TTC549 (cell line): ENCODE results near the gene SPHK1.

Experiments used
- FAIRE-seq: peaks from 2 replicates; lab custom pipeline; 2012; peaks lifted over from hg19 to GRCh38; lab: Jason Lieb, UNC

SPHK1 gene

DNA sequence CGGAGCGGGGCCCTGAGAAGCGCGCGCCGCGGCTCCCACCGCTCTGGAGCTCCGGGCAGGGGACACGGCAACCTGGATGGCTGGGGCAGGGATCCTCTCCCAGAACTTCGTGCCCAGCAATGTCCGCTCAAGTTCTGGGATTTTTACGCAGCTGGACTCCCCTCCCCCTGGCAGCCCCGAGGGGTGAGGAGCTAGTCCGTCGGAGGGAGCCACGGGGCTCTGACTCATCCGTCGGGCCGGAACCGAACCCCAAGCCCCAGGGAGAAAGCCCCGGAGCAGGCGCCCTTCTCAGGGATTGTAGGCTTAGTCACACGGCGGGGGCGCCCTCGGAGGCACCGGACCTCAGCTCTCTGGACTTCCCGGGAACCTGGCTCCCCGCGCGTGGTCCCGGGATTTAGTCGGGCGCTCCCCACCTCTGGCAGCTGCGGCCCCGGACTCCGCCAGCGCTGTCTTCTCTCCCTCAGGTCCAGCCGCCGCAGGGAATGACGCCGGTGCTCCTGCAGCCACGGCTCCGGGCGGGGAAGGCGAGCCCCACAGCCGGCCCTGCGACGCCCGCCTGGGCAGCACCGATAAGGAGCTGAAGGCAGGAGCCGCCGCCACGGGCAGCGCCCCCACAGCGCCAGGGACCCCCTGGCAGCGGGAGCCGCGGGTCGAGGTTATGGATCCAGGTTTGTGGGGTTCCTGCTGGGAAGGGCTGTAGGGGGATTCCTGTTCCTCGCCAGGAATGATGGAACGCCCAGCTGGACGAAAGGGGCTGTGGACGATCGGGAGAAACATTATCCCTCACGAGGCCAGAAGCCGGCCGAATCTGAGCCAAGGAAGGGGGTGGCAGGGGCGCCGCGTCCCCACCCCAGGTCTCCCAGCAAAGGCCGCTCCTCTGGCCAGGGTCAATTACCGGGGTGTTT is 830 bp downstream of the SPHK1 start:
- FAIRE-seq = no peak

DNA sequence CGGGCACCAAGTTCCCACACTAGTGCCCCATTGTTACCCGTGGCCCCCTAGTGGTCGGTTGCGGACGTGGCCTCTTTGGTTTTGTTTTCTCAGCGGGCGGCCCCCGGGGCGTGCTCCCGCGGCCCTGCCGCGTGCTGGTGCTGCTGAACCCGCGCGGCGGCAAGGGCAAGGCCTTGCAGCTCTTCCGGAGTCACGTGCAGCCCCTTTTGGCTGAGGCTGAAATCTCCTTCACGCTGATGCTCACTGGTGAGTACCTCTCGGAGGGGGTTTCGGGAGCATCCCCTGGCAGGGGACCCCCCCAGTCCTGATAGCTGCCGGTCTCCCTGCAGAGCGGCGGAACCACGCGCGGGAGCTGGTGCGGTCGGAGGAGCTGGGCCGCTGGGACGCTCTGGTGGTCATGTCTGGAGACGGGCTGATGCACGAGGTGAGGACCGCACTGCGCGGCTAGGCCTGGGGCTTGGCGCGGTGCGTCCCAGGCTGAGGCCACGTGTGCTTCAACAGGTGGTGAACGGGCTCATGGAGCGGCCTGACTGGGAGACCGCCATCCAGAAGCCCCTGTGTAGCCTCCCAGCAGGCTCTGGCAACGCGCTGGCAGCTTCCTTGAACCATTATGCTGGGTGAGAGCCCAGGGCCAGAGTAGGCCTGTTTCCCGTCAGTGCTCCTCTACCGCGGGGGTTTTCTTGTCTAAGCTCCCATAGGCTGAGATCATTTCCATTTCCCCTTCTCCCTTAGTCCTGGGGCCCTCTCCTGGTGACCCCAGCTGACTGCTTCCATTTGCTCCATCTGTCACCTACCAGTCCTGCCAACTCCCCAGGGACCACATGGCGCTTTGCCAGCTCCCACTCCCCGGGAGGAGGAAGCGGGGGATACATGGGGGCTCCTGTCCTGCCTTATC is 1.7 kb downstream of the SPHK1 start:
- FAIRE-seq = no peak

GRCh38 chr17:76386966-76387765 is 2.8 kb downstream of the SPHK1 start:
- no peak for FAIRE-seq

- FAIRE-seq = no peak
Measured at GRCh38 chr17:76388966-76389888, 4.8 kb downstream of the SPHK1 start.

- FAIRE-seq = no peak
Measured at GRCh38 chr17:76390003-76390421, 5.6 kb downstream of the SPHK1 start.

DNA sequence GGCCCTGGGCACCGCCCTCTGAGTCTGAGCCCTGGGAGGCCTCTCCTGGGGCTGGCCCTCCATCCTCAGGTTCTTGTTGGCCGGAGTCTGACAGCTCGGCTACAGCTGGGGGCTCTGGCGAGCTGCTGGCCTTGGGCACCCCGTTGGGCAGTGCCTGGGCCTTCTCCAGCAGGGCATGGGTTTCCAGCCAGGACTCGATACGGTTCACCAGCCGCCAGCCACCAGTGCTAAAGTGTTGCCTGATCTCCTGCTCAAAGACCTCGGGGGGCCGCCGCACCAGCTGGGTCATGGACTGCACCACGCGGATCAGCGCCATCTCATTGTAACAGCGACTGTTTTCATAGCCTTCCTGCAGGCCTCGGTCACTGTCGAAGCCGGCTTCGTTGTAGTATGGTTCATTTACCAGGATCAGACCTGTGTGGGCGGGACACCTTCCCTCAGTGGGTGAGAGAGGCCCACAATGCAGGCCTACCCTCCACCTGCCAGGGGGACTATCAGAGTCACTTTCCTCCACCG is 6.8 kb downstream of the SPHK1 start:
- FAIRE-seq = no peak

DNA sequence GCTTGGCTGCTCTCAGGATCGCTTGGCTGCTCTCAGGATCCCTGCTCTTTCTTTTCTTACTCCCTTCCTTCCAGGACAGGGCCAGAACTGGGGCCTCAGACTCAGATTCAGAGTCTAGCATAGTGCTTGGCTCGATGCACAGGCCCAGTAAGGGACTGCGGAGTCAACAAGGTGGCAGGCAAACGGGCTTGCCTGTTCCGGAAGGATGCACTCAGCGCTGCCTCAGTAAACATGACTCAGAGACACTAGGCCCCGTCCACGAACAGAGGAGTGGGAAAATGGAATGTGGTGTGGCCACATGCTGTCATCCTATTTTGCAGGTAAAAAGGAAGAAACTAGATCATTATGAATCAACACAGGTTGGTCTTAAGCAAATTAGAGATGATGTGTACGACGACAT is 9.8 kb downstream of the SPHK1 start:
- no peak for FAIRE-seq

DNA sequence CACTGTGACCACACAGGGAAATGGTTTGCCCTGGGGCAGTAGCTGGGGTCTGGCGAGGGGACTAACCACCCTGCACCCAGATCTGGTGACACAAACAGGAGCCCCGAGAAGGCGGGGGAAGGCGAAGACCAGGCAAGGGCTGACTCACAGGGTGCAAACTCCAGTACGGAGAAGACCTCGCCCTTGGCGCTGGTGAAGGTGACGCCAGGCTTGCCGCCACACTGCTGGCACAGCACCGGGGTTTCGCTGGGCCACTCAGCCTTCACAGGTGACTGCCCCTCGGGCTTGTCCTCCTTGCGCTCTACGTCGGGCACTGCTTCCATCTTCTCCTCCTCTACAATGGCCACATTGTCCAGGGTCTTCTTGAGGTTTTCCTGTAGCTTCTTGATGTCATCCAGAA is 11.6 kb downstream of the SPHK1 start:
- no peak for FAIRE-seq

DNA sequence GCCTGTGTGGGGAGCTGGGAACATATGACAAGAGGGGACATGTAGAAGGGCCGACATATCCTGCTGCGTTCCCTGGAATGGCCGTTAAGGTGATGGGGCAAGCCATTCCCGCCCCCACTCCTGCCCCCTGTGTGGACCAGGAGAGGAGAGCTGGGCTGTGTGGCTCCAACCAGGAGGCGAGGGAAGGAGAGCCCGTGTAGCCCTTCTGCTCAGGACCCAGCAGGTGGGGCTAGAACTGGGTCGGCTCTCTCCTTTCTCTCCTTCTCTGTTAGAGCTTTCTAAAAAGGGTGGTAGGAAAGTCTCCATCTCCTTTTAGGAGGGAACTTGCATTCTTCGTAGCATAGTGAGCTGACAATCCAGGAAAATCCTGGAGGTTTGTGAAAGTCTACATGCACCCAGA is 12.8 kb downstream of the SPHK1 start:
- no peak for FAIRE-seq

DNA sequence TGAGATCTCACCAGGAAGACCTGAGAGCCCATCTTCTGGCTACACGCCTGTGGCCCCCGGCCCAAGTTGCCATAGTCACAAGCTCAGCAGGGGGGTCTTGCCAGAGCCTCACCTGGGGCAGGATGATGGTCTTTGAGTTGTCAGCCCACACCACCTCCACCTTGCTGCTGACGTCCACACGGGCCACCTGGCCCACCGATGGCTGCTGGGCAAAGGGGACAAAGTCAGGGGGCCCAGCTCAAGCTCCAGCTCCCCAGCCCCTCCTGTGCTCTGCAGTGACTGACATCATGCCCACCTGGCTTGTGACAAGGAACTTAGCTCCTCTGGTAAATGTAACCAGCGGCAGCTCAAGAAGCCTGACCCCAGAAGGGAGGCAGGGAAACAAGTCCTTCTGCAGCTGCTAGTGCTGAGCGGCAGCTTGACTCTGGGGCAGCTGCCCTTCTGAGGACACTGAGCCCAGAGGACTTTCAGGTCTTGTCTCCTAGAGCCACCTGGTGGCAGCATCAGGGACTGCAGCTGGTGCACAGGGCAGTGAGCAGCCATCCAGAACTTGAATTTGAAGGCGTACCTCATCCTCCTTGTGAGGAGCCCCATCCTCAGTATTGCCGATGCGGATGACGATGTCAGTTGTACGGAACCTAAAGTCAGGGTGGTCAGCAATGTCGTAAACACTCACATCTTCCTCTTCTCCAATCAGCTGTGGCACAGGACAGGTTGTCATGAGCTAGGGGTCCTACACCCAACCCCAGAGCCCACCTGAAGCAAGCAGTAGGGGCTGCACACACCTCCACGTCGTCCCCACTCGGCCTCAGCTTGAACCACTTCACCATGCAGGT is 13.5 kb downstream of the SPHK1 start:
- FAIRE-seq = peak; percentile 32

- FAIRE-seq = no peak
Measured at GRCh38 chr17:76398523-76399174, 14.2 kb downstream of the SPHK1 start.

GRCh38 chr17:76399175-76400172 is 15.1 kb downstream of the SPHK1 start:
- FAIRE-seq = no peak

DNA sequence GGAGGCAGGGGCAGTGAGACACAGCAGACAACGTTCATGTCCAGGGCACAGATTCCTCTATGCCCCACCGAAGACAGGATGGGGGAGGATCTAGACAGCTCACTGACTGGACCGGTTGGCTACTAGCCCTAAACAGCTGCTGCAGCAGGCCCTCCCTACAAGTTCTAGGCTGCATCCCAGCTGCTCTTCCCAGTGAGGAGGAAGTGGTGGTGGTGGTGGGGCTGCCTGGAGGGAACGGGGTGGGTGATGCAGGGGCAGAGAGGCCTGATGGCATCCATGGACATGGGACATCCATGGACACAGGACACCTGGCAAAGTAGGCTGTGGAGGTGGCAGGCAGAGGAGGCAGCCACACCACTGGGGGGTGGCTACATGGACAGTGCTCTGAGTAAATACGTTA is 18.3 kb downstream of the SPHK1 start:
- no peak for FAIRE-seq

- FAIRE-seq = no peak
Measured at GRCh38 chr17:76404256-76404655, 19.8 kb downstream of the SPHK1 start.

GRCh38 chr17:76404976-76405563 is 20.7 kb downstream of the SPHK1 start:
- FAIRE-seq = no peak

- no peak for FAIRE-seq
Measured at GRCh38 chr17:76405607-76405966, 21.2 kb downstream of the SPHK1 start.

- no peak for FAIRE-seq
Measured at GRCh38 chr17:76405967-76406647, 21.7 kb downstream of the SPHK1 start.
